ENCODE measurements around the gene NPAS3.

NPAS3 gene

GRCh38 chr14:33009673-33010072 is 71.0 kb downstream of the NPAS3 start:
- no peak for DNase-seq (ENCODE audit: low read depth in 2 of 3, low spot score in 2 of 3)

GRCh38 chr14:33010495-33010894 is 71.8 kb downstream of the NPAS3 start:
- no peak for DNase-seq (ENCODE audit: low read depth in 2 of 3, low spot score in 2 of 3)

GRCh38 chr14:33014710-33015109 is 76.0 kb downstream of the NPAS3 start:
- DNase-seq (ENCODE audit: low read depth in 2 of 3, low spot score in 2 of 3), result no peak

- no peak for DNase-seq (ENCODE audit: low read depth in 2 of 3, low spot score in 2 of 3)
Observed at GRCh38 chr14:33016613-33017012, 77.9 kb downstream of the NPAS3 start.

GRCh38 chr14:33017016-33017415 is 78.3 kb downstream of the NPAS3 start:
- no peak for DNase-seq (ENCODE audit: low read depth in 2 of 3, low spot score in 2 of 3)

GRCh38 chr14:33019346-33019745 is 80.7 kb downstream of the NPAS3 start:
- DNase-seq (ENCODE audit: low read depth in 2 of 3, low spot score in 2 of 3), result no peak

- no peak for DNase-seq (ENCODE audit: low read depth in 2 of 3, low spot score in 2 of 3)
Observed at GRCh38 chr14:33026850-33027430, 88.3 kb downstream of the NPAS3 start.

- DNase-seq (ENCODE audit: low read depth in 2 of 3, low spot score in 2 of 3), result no peak
Observed at GRCh38 chr14:33029511-33029910, 90.8 kb downstream of the NPAS3 start.

- DNase-seq (ENCODE audit: low read depth in 2 of 3, low spot score in 2 of 3), result no peak
Observed at GRCh38 chr14:33030386-33030785, 91.7 kb downstream of the NPAS3 start.

GRCh38 chr14:33035416-33036194 is 96.9 kb downstream of the NPAS3 start:
- no peak for DNase-seq (ENCODE audit: low read depth in 2 of 3, low spot score in 2 of 3)

- no peak for DNase-seq (ENCODE audit: low read depth in 2 of 3, low spot score in 2 of 3)
Observed at GRCh38 chr14:33039311-33039710, 100.6 kb downstream of the NPAS3 start.

- DNase-seq (ENCODE audit: low read depth in 2 of 3, low spot score in 2 of 3), result no peak
Observed at GRCh38 chr14:33040372-33041140, 101.9 kb downstream of the NPAS3 start.

GRCh38 chr14:33042591-33042990 is 103.9 kb downstream of the NPAS3 start:
- no peak for DNase-seq (ENCODE audit: low read depth in 2 of 3, low spot score in 2 of 3)

- no peak for DNase-seq (ENCODE audit: low read depth in 2 of 3, low spot score in 2 of 3)
Observed at GRCh38 chr14:33045760-33046159, 107.1 kb downstream of the NPAS3 start.

GRCh38 chr14:33052943-33053342 is 114.3 kb downstream of the NPAS3 start:
- no peak for DNase-seq (ENCODE audit: low read depth in 2 of 3, low spot score in 2 of 3)

GRCh38 chr14:33056213-33056612 is 117.5 kb downstream of the NPAS3 start:
- DNase-seq (ENCODE audit: low read depth in 2 of 3, low spot score in 2 of 3), result no peak

- no peak for DNase-seq (ENCODE audit: low read depth in 2 of 3, low spot score in 2 of 3)
Observed at GRCh38 chr14:33057585-33057984, 118.9 kb downstream of the NPAS3 start.

- DNase-seq (ENCODE audit: low read depth in 2 of 3, low spot score in 2 of 3), result no peak
Observed at GRCh38 chr14:33061667-33062325, 123.1 kb downstream of the NPAS3 start.

GRCh38 chr14:33062476-33062875 is 123.8 kb downstream of the NPAS3 start:
- no peak for DNase-seq (ENCODE audit: low read depth in 2 of 3, low spot score in 2 of 3)

- DNase-seq (ENCODE audit: low read depth in 2 of 3, low spot score in 2 of 3), result no peak
Observed at GRCh38 chr14:33062881-33063280, 124.2 kb downstream of the NPAS3 start.

GRCh38 chr14:33063521-33063920 is 124.8 kb downstream of the NPAS3 start:
- no peak for DNase-seq (ENCODE audit: low read depth in 2 of 3, low spot score in 2 of 3)

- no peak for DNase-seq (ENCODE audit: low read depth in 2 of 3, low spot score in 2 of 3)
Observed at GRCh38 chr14:33065634-33066033, 127.0 kb downstream of the NPAS3 start.

Data from activated CD8-positive, alpha-beta memory T cell treated with anti-CD3 and anti-CD28 coated beads for 48 hours (primary cell).